Activated naive CD8-positive, alpha-beta T cell (primary cell): ENCODE data around the gene TTC16.
"Not testable (repeated sequence)": the region's sequence is repeated elsewhere in the genome, so short reads cannot be mapped to it uniquely, and the experiment has no call there.

ENCODE experiments used
- H3K27ac Mint-ChIP-seq: one replicate; pipeline ENCODE4 v1.8.0; 2021; ENCODE audit warnings: mixed read lengths
- H3K27me3 Mint-ChIP-seq: one replicate; pipeline ENCODE4 v1.8.0; 2021; ENCODE audit warnings: mixed read lengths
- H3K36me3 Mint-ChIP-seq: one replicate; pipeline ENCODE4 v1.8.0; 2021; ENCODE audit warnings: mixed read lengths
- H3K4me1 Mint-ChIP-seq: one replicate; pipeline ENCODE4 v1.8.0; 2021; ENCODE audit warnings: low read depth, mixed read lengths
- H3K4me3 Mint-ChIP-seq: one replicate; pipeline ENCODE4 v1.8.0; 2021; ENCODE audit warnings: mild to moderate bottlenecking, mixed read lengths
- H3K9me3 Mint-ChIP-seq: one replicate; pipeline ENCODE4 v1.8.0; 2021; ENCODE audit warnings: low read depth, mixed read lengths

The TTC16 gene

GRCh38 chr9:127755061-127756060, 39.5 kb downstream of the TTC16 start:
- no peak overlapping the region for H3K27ac Mint-ChIP-seq

GRCh38 chr9:127756233-127756632, 40.4 kb downstream of the TTC16 start:
- H3K27me3 Mint-ChIP-seq = no peaks in the 10 kb centered on the region
- no peak overlapping the region for H3K27ac Mint-ChIP-seq
- H3K9me3 Mint-ChIP-seq = no peaks in the 10 kb centered on the region
- H3K36me3 Mint-ChIP-seq = no peaks in the 10 kb centered on the region
- peaks cover 7% of the 10 kb centered on the region for H3K4me1 Mint-ChIP-seq
- H3K4me3 Mint-ChIP-seq = no peak overlapping the region

More at GRCh38 chr9:127755061-127756060, 39.5 kb downstream of the TTC16 start:
- peaks cover 3% of the 10 kb centered on the region for H3K36me3 Mint-ChIP-seq
- no peak overlapping the region for H3K4me3 Mint-ChIP-seq
- H3K4me1 Mint-ChIP-seq = peaks cover 8% of the 10 kb centered on the region
- H3K9me3 Mint-ChIP-seq = no peaks in the 10 kb centered on the region
- no peaks in the 10 kb centered on the region for H3K27me3 Mint-ChIP-seq

GRCh38 chr9:127756776-127757175, 40.9 kb downstream of the TTC16 start:
- not testable (repeated sequence) for H3K4me1 Mint-ChIP-seq, H3K4me3 Mint-ChIP-seq, H3K36me3 Mint-ChIP-seq, H3K27me3 Mint-ChIP-seq, H3K9me3 Mint-ChIP-seq, H3K27ac Mint-ChIP-seq

GRCh38 chr9:127758843-127759242, 43.0 kb downstream of the TTC16 start:
- Mint-ChIP-seq H3K27ac (peak overlapping the region; percentile 76), H3K4me1 (peaks cover 25% of the 10 kb centered on the region), H3K9me3 (no peaks in the 10 kb centered on the region), H3K4me3 (no peak overlapping the region), H3K27me3 (no peaks in the 10 kb centered on the region), H3K36me3 (no peaks in the 10 kb centered on the region)

- H3K9me3 Mint-ChIP-seq = no peaks in the 10 kb centered on the region
- no peaks in the 10 kb centered on the region for H3K27me3 Mint-ChIP-seq
- peak overlapping the region; percentile 68 for H3K27ac Mint-ChIP-seq
- H3K36me3 Mint-ChIP-seq = peaks cover 2% of the 10 kb centered on the region
- H3K4me1 Mint-ChIP-seq = peaks cover 42% of the 10 kb centered on the region
- H3K4me3 Mint-ChIP-seq = no peak overlapping the region
Observed at GRCh38 chr9:127761061-127761460, 45.2 kb downstream of the TTC16 start.

- H3K27me3 Mint-ChIP-seq = no peaks in the 10 kb centered on the region
- H3K36me3 Mint-ChIP-seq = peaks cover 2% of the 10 kb centered on the region
- H3K4me3 Mint-ChIP-seq = no peak overlapping the region
- H3K9me3 Mint-ChIP-seq = no peaks in the 10 kb centered on the region
- no peak overlapping the region for H3K27ac Mint-ChIP-seq
- peaks cover 46% of the 10 kb centered on the region for H3K4me1 Mint-ChIP-seq
Observed at GRCh38 chr9:127761491-127761956, 45.6 kb downstream of the TTC16 start.

- Mint-ChIP-seq H3K36me3 (peaks cover 2% of the 10 kb centered on the region), H3K9me3 (no peaks in the 10 kb centered on the region), H3K4me1 (peaks cover 53% of the 10 kb centered on the region), H3K27ac (peak overlapping the region; percentile 73), H3K27me3 (no peaks in the 10 kb centered on the region), H3K4me3 (no peak overlapping the region)
Observed at GRCh38 chr9:127762111-127762676, 46.3 kb downstream of the TTC16 start.

- Mint-ChIP-seq H3K4me3 (no peak overlapping the region), H3K4me1 (peaks cover 66% of the 10 kb centered on the region), H3K36me3 (peaks cover 5% of the 10 kb centered on the region), H3K27ac (peak overlapping the region; percentile 46), H3K9me3 (no peaks in the 10 kb centered on the region), H3K27me3 (no peaks in the 10 kb centered on the region)
Observed at GRCh38 chr9:127763918-127764384, 48.1 kb downstream of the TTC16 start.

- Mint-ChIP-seq H3K36me3 (peaks cover 6% of the 10 kb centered on the region), H3K4me1 (peaks cover 79% of the 10 kb centered on the region), H3K27me3 (no peaks in the 10 kb centered on the region), H3K9me3 (no peaks in the 10 kb centered on the region), H3K27ac (peak overlapping the region; percentile 86), H3K4me3 (no peak overlapping the region)
Observed at GRCh38 chr9:127765418-127765817, 49.5 kb downstream of the TTC16 start.

- Mint-ChIP-seq H3K9me3 (no peaks in the 10 kb centered on the region), H3K27ac (peak overlapping the region; percentile 97), H3K36me3 (peaks cover 6% of the 10 kb centered on the region), H3K27me3 (no peaks in the 10 kb centered on the region), H3K4me3 (peak overlapping the region; percentile 61), H3K4me1 (peaks cover 87% of the 10 kb centered on the region)
Observed at GRCh38 chr9:127767410-127767809, 51.5 kb downstream of the TTC16 start.

- peaks cover 84% of the 10 kb centered on the region for H3K4me1 Mint-ChIP-seq
- H3K27ac Mint-ChIP-seq = peak overlapping the region; percentile 97
- no peaks in the 10 kb centered on the region for H3K27me3 Mint-ChIP-seq
- peaks cover 6% of the 10 kb centered on the region for H3K36me3 Mint-ChIP-seq
- no peaks in the 10 kb centered on the region for H3K9me3 Mint-ChIP-seq
- H3K4me3 Mint-ChIP-seq = peak overlapping the region; percentile 74
Observed at GRCh38 chr9:127767909-127768331, 52.0 kb downstream of the TTC16 start.

- Mint-ChIP-seq H3K4me3 (peak overlapping the region; percentile 74), H3K36me3 (peaks cover 6% of the 10 kb centered on the region), H3K9me3 (no peaks in the 10 kb centered on the region), H3K27ac (peak overlapping the region; percentile 97), H3K4me1 (peaks cover 79% of the 10 kb centered on the region), H3K27me3 (no peaks in the 10 kb centered on the region)
Observed at GRCh38 chr9:127768698-127769097, 52.8 kb downstream of the TTC16 start.

GRCh38 chr9:127769101-127769500, 53.2 kb downstream of the TTC16 start:
- H3K4me3 Mint-ChIP-seq = peak overlapping the region; percentile 74
- H3K9me3 Mint-ChIP-seq = no peaks in the 10 kb centered on the region
- peaks cover 6% of the 10 kb centered on the region for H3K36me3 Mint-ChIP-seq
- H3K4me1 Mint-ChIP-seq = peaks cover 77% of the 10 kb centered on the region
- no peaks in the 10 kb centered on the region for H3K27me3 Mint-ChIP-seq
- H3K27ac Mint-ChIP-seq = peak overlapping the region; percentile 97

GRCh38 chr9:127769929-127770582, 54.2 kb downstream of the TTC16 start:
- Mint-ChIP-seq H3K27me3 (no peaks in the 10 kb centered on the region), H3K27ac (peak overlapping the region; percentile 91), H3K9me3 (no peaks in the 10 kb centered on the region), H3K4me3 (peak overlapping the region; percentile 85), H3K36me3 (peaks cover 5% of the 10 kb centered on the region), H3K4me1 (peaks cover 78% of the 10 kb centered on the region)

- no peaks in the 10 kb centered on the region for H3K27me3 Mint-ChIP-seq
- peak overlapping the region; percentile 85 for H3K4me3 Mint-ChIP-seq
- peaks cover 74% of the 10 kb centered on the region for H3K4me1 Mint-ChIP-seq
- peak overlapping the region; percentile 91 for H3K27ac Mint-ChIP-seq
- no peaks in the 10 kb centered on the region for H3K9me3 Mint-ChIP-seq
- peaks cover 4% of the 10 kb centered on the region for H3K36me3 Mint-ChIP-seq
Observed at GRCh38 chr9:127770583-127770904, 54.7 kb downstream of the TTC16 start.
